Measurements from ENCODE around the gene SMIM14. TPM values are rescaled to one million over a fixed set of nuclear protein-coding genes. Genes with fewer than 3 reads are reported as not detected.
A peak's percentile ranks its signal among the peaks of the same experiment; 100 is the strongest.

The SMIM14 gene
- polyA plus RNA-seq, 3 donors = 13.6 to 152 (median 140) TPM

- Mint-ChIP-seq H3K4me3 (no peak overlapping the region), H3K27me3 (ENCODE audit: low read depth in 3 of 3) (no peaks in the 10 kb centered on the region), H3K4me1 (peaks cover 21% of the 10 kb centered on the region), H3K9me3 (peaks cover 0 to 4% (median 3%) of the 10 kb centered on the region in 7 donors), H3K36me3 (peaks cover 34 to 55% of the 10 kb centered on the region in 2 donors), H3K27ac (no peak overlapping the region)
- Histone ChIP-seq H3K4me3 (replicated peaks in 1 of 3; ENCODE audit: low read depth in 2 of 3, low read length in 3 of 3) (no peak overlapping the region), H3K27me3 (ENCODE audit: control insufficient read depth in 2 of 2, insufficient read depth in 2 of 2, low read length in 2 of 2) (no peaks in the 10 kb centered on the region), H3K4me2 (replicated peaks; ENCODE audit: extremely low read depth, low read length, poor library complexity, severe bottlenecking) (no peak overlapping the region), H3K4me1 (ENCODE audit: control insufficient read depth in 1 of 2, insufficient read depth in 2 of 2, low read length in 2 of 2) (peaks cover 14 to 18% of the 10 kb centered on the region in 2 donors), H3K9ac (ENCODE audit: insufficient read depth, low read length, poor library complexity, severe bottlenecking) (no peak overlapping the region), H4K20me1 (ENCODE audit: insufficient read depth, low read length) (no peaks in the 10 kb centered on the region), H3K36me3 (replicated peaks in 1 of 2; ENCODE audit: control insufficient read depth in 1 of 2, insufficient read depth in 2 of 2, low read length in 2 of 2) (peaks cover 20 to 50% of the 10 kb centered on the region in 2 donors), H3K79me2 (ENCODE audit: insufficient read depth, low read length) (no peaks in the 10 kb centered on the region), H3K27ac (ENCODE audit: low read depth in 1 of 2, low read length in 2 of 2) (no peak overlapping the region), H2AFZ (ENCODE audit: insufficient read depth, low read depth, low read length, poor library complexity, severe bottlenecking) (no peak overlapping the region), H3K9me3 (replicated peaks in 1 of 2; ENCODE audit: control insufficient read depth in 1 of 2, insufficient read depth in 1 of 2, low read length in 2 of 2) (peaks cover 0 to 6% of the 10 kb centered on the region in 2 donors)
- DNase-seq = no peak
- intact Hi-C loops (cut with micrococcal nuclease) = no loop called here
- no peak for TF ChIP-seq CTCF (IDR thresholded peaks at IDR 0.05)
- WGBS (ENCODE audit: insufficient coverage) = 100% methylated on average over 1 of the region's 2 CpGs
These were observed 31.9 kb downstream of the SMIM14 start for GRCh38 chr4:39606747-39607146.

- Histone ChIP-seq H3K36me3 (replicated peaks in 1 of 2; ENCODE audit: control insufficient read depth in 1 of 2, insufficient read depth in 2 of 2, low read length in 2 of 2) (peaks cover 21 to 48% of the 10 kb centered on the region in 2 donors), H3K79me2 (ENCODE audit: insufficient read depth, low read length) (no peaks in the 10 kb centered on the region), H3K4me2 (replicated peaks; ENCODE audit: extremely low read depth, low read length, poor library complexity, severe bottlenecking) (no peak overlapping the region), H3K27me3 (ENCODE audit: control insufficient read depth in 2 of 2, insufficient read depth in 2 of 2, low read length in 2 of 2) (no peaks in the 10 kb centered on the region), H3K9ac (ENCODE audit: insufficient read depth, low read length, poor library complexity, severe bottlenecking) (no peak overlapping the region), H3K4me1 (ENCODE audit: control insufficient read depth in 1 of 2, insufficient read depth in 2 of 2, low read length in 2 of 2) (no peaks in the 10 kb centered on the region), H3K27ac (ENCODE audit: low read depth in 1 of 2, low read length in 2 of 2) (peak overlapping the region in 1 of 2 donors; percentile 21), H2AFZ (ENCODE audit: insufficient read depth, low read depth, low read length, poor library complexity, severe bottlenecking) (no peak overlapping the region), H3K4me3 (replicated peaks in 1 of 3; ENCODE audit: low read depth in 2 of 3, low read length in 3 of 3) (no peak overlapping the region), H3K9me3 (replicated peaks in 1 of 2; ENCODE audit: control insufficient read depth in 1 of 2, insufficient read depth in 1 of 2, low read length in 2 of 2) (no peaks in the 10 kb centered on the region), H4K20me1 (ENCODE audit: insufficient read depth, low read length) (no peaks in the 10 kb centered on the region)
- Mint-ChIP-seq H3K27ac (no peak overlapping the region), H3K9me3 (peaks cover 0 to 5% (median 0%) of the 10 kb centered on the region in 7 donors), H3K4me3 (no peak overlapping the region), H3K4me1 (peaks cover 2% of the 10 kb centered on the region), H3K36me3 (peaks cover 39 to 56% of the 10 kb centered on the region in 2 donors), H3K27me3 (ENCODE audit: low read depth in 3 of 3) (no peaks in the 10 kb centered on the region)
- no CpG with 5 or more reads among the region's 3 CpGs for WGBS (ENCODE audit: insufficient coverage)
- intact Hi-C loops (cut with micrococcal nuclease) = no loop called here
- no peak for DNase-seq
- no peak for TF ChIP-seq CTCF (IDR thresholded peaks at IDR 0.05)
These were observed 40.8 kb downstream of the SMIM14 start for GRCh38 chr4:39597695-39598381.
